Heart left ventricle (tissue), 16 donors: ENCODE measurements around the gene KCND1. TPM values are rescaled to one million over a fixed set of nuclear protein-coding genes. Genes with fewer than 3 reads are reported as not detected.
A peak's percentile ranks its signal among the peaks of the same experiment; 100 is the strongest.

ENCODE experiments used
- ATAC-seq, 4 donors: fragments of 200-7000 bp; cut with Tn5 transposase; one replicate each; pipeline ENCODE4 v1.9.1; 2020 to 2022; ENCODE audit warnings: moderate library complexity in 4 of 4, mild to moderate bottlenecking in 3 of 4, moderate number of reproducible peaks in 1 of 4
- DNase-seq, 5 donors: peaks; one replicate each; pipeline ENCODE4 v3.0.0-alpha.2; 2020
- H3K27ac ChIP-seq, 12 donors: fragments of 200-600 bp; sonication (generic) in 4 of 12; one replicate each; pipeline versions ENCODE4 v1.5.0 to v1.8.0; 2016 to 2022; ENCODE audit warnings: mild to moderate bottlenecking in 2 of 12
- H3K27me3 ChIP-seq, 9 donors: fragments of 200-600 bp; sonication (generic) in 2 of 9; one replicate each; pipeline versions ENCODE4 v1.5.1 to v1.8.0; 2016 to 2022; ENCODE audit warnings: mild to moderate bottlenecking in 3 of 9
- H3K36me3 ChIP-seq, 9 donors: fragments of 200-600 bp; sonication (generic) in 2 of 9; one replicate each; pipeline versions ENCODE4 v1.5.0 to v1.8.0; 2018 to 2022; ENCODE audit warnings: mild to moderate bottlenecking in 2 of 9
- H3K4me1 ChIP-seq, 12 donors: fragments of 200-600 bp; sonication (generic) in 4 of 12; one replicate each; pipeline versions ENCODE4 v1.5.0 to v1.8.0; 2016 to 2022; ENCODE audit warnings: mild to moderate bottlenecking in 3 of 12
- H3K4me3 ChIP-seq, 12 donors: fragments of 200-600 bp; sonication (generic) in 4 of 12; one replicate each; pipeline versions ENCODE4 v1.5.0 to v1.8.0; 2017 to 2022; ENCODE audit warnings: mild to moderate bottlenecking in 9 of 12, moderate library complexity in 4 of 12
- H3K9me3 ChIP-seq, 12 donors: fragments of 200-600 bp; sonication (generic) in 4 of 12; one replicate each; pipeline versions ENCODE4 v1.5.0 to v1.8.0; 2016 to 2022; ENCODE audit warnings: mild to moderate bottlenecking in 1 of 12
- CTCF ChIP-seq, 12 donors: fragments of 200-600 bp; sonication (generic) in 4 of 12; IDR thresholded peaks; one replicate each; pipeline versions ENCODE4 v1.5.0 to v1.8.0; 2018 to 2022; ENCODE audit warnings: antibody characterized with exemption in 12 of 12, mild to moderate bottlenecking in 5 of 12
- POLR2A ChIP-seq, 2 donors: fragments of 450-650 bp; IDR thresholded peaks; one replicate each; pipeline ENCODE4 v1.6.1; 2017; ENCODE audit warnings: antibody characterized with exemption in 2 of 2, mild to moderate bottlenecking in 2 of 2, moderate library complexity in 2 of 2
- WGBS, 4 donors: extraction: QIAGEN DNeasy Blood & Tissue Kit in 2 of 4; methylation state at CpG; one replicate each; pipeline versions ENCODE4 v1.1.5 to v1.1.7; 2013 to 2018; 5-methylcytosine and 5-hydroxymethylcytosine counted together
- intact Hi-C, 10 donors: fragments of 100-400 bp; cut with DNase I; formaldehyde crosslinking; loops; one replicate each; pipeline versions ENCODE4 v1.11.1 to v1.14.2; 2022
- polyA plus RNA-seq, 2 donors: library from polyadenylated mRNA; stranded (reverse); fragments of 200-250 nt; gene quantifications; one replicate each; pipeline ENCODE4 v1.2.3, GENCODE V29; 2013
- total RNA-seq, 9 donors: library from RNA; depleted of rRNA in 2 of 9; stranded (reverse); fragments of >200 nt in 2 of 9; fragmentation: NEBNext Ultra II Directional in 3 of 9; extraction: Animal tissue kit (Norgen Biotek cat#: 25700) in 3 of 9; gene quantifications; one replicate each; pipeline versions ENCODE4 v1.1.0 to v1.2.4, GENCODE V29; 2016 to 2023
- donor health status: ischemic (EF 13 %, LVEDD 7.1; RV severe dilation, severe dysfunction).
- donor health status: healthy with polysubstance abuse.
- donor health status: DM: no; HTN: yes; CAD: no.
- donor health status: DM: no; HTN: no; CAD: no.
- donor health status: ischemic (EF 25% LVEDD 6.9; RV normal size, moderate dysfunction).
- donor health status: ischemic (EF 25% LVEDD 5.7; RV mildly dilated, moderate dysfunction).
- donor health status: healthy.
- donor health status: DM: yes; HTN: yes; CAD: no.
- donor health status: ischemic (EF 35%, LVEDD 5.7; RV mildly dilated, moderate dysfunction).
- donor health status: nonischemic (EF 11% LVEDD 7.7; RV severe dilation, severe dysfunction).
- donor health status: DM: yes; HTN: yes; CAD: no.
- donor health status: PGD.
- donor health status: ischemic (EF 29% LVEDD 5.4; RV normal size, mild dysfunction).
- donor health status: nonischemic (EF 23%, LVEDD 6.1; RV moderate dilation, normal function).

KCND1 gene
- total and polyA plus RNA-seq, 11 donors: 0.09 to 1.5 (median 0.29) TPM

GRCh38 chrX:48918643-48919340 is 52.9 kb downstream of the KCND1 start, which contains the start of gene PIM2:
Gene PIM2, minus strand, starts transcription at chrX:48919024. Its CDS starts 190 bp downstream, at chrX:48918834.
- Histone ChIP-seq H3K4me1 (peaks cover 0 to 18% (median 2%) of the 10 kb centered on the region in 12 donors), H3K27ac (peak within 1 kb of the TSS in 11 of 12 donors; percentile 47 to 85 (median 71)), H3K27me3 (no peaks in the 10 kb centered on the region), H3K4me3 (peak within 1 kb of the TSS; percentile 16 to 74 (median 60)), H3K9me3 (no peaks in the 10 kb centered on the region), H3K36me3 (peaks cover 0 to 28% (median 14%) of the 10 kb centered on the region in 9 donors)
- WGBS, 4 donors: 1 to 38% (median 17%) methylated on average over 13 to 55 of the region's 55 CpGs
- TF ChIP-seq CTCF (IDR thresholded peaks at IDR 0.05): peak in 1 of 12 donors; percentile 2
- peak; percentile 66 to 96 for TF ChIP-seq POLR2A (IDR thresholded peaks at IDR 0.05)
- ATAC-seq (peak; percentile 86 to 91 (median 90)), DNase-seq (peak; percentile 87 to 93 (median 92))
- intact Hi-C loops: loop anchor here in 2 of 10 donors (5.0 to 10.0 kb wide), 3 partner anchors 114 to 244 kb away; partner anchors contain the start of genes HDAC6 (in 1 of the 2) and TFE3 (in 1 of the 2)

- intact Hi-C loops: loop anchor here in 2 of 10 donors (5.0 to 10.0 kb wide), 3 partner anchors 113 to 243 kb away; partner anchors contain the start of genes HDAC6 (in 1 of the 2) and TFE3 (in 1 of the 2)
- TF ChIP-seq CTCF (IDR thresholded peaks at IDR 0.05) (no peak), POLR2A (IDR thresholded peaks at IDR 0.05) (no peak)
- peaks cover 0 to 18% (median 2%) of the 10 kb centered on the region in 12 donors for H3K4me1 ChIP-seq
- DNase-seq: no peak
- no peak for ATAC-seq
- no peaks in the 10 kb centered on the region for H3K27me3 ChIP-seq
- H3K4me3 ChIP-seq: peak overlapping the region; percentile 16 to 74 (median 60)
- 12 to 48% (median 30%) methylated on average over 8 to 23 of the region's 23 CpGs for WGBS, 4 donors
- peak overlapping the region in 11 of 12 donors; percentile 47 to 85 (median 70) for H3K27ac ChIP-seq
- H3K36me3 ChIP-seq: peaks cover 0 to 27% (median 9%) of the 10 kb centered on the region in 9 donors
- H3K9me3 ChIP-seq: no peaks in the 10 kb centered on the region
These were observed 53.4 kb downstream of the KCND1 start for GRCh38 chrX:48918301-48918642.

GRCh38 chrX:48917139-48918001 is 54.3 kb downstream of the KCND1 start:
- 23 to 63% (median 35%) methylated on average over 15 to 27 of the region's 27 CpGs for WGBS, 4 donors
- Histone ChIP-seq H3K4me1 (peaks cover 0 to 18% (median 2%) of the 10 kb centered on the region in 12 donors), H3K36me3 (peaks cover 0 to 20% (median under 1%) of the 10 kb centered on the region in 9 donors), H3K4me3 (peak overlapping the region in 7 of 12 donors; percentile 15 to 74 (median 33)), H3K9me3 (no peaks in the 10 kb centered on the region), H3K27me3 (no peaks in the 10 kb centered on the region), H3K27ac (peak overlapping the region in 2 of 12 donors; percentile 52 to 85)
- TF ChIP-seq CTCF (IDR thresholded peaks at IDR 0.05) (peak; percentile 81 to 96 (median 93)), POLR2A (IDR thresholded peaks at IDR 0.05) (no peak)
- ATAC-seq (peak; percentile 55 to 79 (median 76)), DNase-seq (peak; percentile 85 to 92 (median 86))
- intact Hi-C loops: loop anchor here in 3 of 10 donors (2.0 to 10.0 kb wide), 4 partner anchors 19 to 243 kb away; partner anchors contain the start of genes HDAC6 (in 1 of the 3) and TFE3 (in 1 of the 3)
